Omental fat pad (tissue), 4 donors: ENCODE measurements around the gene IFI27L1. TPM values are rescaled to one million over a fixed set of nuclear protein-coding genes. Genes with fewer than 3 reads are reported as not detected.

Experiments
- ATAC-seq: fragments of 150-250 bp; one replicate; pipeline ENCODE4 v1.9.1; 2016; ENCODE audit warnings: mild to moderate bottlenecking, moderate library complexity; ENCODE audit not compliant: low FRiP score
- DNase-seq: peaks from one replicate; pipeline ENCODE4 v3.0.0-alpha.2; 2019; ENCODE audit warnings: low spot score
- total RNA-seq, 4 donors: library from RNA; depleted of rRNA; stranded (reverse); fragments of >200 nt; gene quantifications; one replicate each; pipeline ENCODE4 v1.1.0, GENCODE V29; 2016
- TF ChIP-seq, protein P1 (sequence below), 3 donors: fragments of 450-650 bp; IDR thresholded peaks; one replicate each; pipeline ENCODE4 v1.5.1; 2016 to 2017; ENCODE audit warnings: antibody characterized with exemption in 3 of 3, mild to moderate bottlenecking in 3 of 3, moderate library complexity in 2 of 3

The IFI27L1 gene
- total RNA-seq, 4 donors from 2014 or later, result 9.2 to 28.6 (median 13.1) TPM

GRCh38 chr14:94052662-94053061 lies 28.4 kb upstream of the IFI27L1 start:
- no peak for ATAC-seq
- TF ChIP-seq, protein P1, sequence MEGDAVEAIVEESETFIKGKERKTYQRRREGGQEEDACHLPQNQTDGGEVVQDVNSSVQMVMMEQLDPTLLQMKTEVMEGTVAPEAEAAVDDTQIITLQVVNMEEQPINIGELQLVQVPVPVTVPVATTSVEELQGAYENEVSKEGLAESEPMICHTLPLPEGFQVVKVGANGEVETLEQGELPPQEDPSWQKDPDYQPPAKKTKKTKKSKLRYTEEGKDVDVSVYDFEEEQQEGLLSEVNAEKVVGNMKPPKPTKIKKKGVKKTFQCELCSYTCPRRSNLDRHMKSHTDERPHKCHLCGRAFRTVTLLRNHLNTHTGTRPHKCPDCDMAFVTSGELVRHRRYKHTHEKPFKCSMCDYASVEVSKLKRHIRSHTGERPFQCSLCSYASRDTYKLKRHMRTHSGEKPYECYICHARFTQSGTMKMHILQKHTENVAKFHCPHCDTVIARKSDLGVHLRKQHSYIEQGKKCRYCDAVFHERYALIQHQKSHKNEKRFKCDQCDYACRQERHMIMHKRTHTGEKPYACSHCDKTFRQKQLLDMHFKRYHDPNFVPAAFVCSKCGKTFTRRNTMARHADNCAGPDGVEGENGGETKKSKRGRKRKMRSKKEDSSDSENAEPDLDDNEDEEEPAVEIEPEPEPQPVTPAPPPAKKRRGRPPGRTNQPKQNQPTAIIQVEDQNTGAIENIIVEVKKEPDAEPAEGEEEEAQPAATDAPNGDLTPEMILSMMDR (IDR thresholded peaks at IDR 0.05), result no peak
- no peak for DNase-seq

DNA sequence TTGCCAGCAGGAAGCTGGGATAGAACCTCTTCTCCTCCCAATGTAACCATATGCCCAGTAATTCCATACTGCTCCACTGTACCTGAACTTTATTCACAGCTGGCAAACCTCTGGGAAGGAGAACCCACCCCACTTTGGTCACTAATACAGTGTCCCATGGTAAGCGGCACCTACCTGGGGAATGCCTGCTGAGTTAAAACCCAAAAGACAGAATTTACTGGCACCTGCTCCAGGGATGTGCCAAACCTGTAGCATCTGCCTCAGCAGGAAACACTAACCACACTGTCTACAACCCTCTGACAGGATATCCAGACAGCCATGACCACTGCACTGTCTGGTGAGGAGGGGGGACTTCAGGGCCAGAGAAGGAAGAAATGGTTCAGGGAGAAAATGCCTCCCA lies 26.7 kb upstream of the IFI27L1 start:
- ATAC-seq (no peak), DNase-seq (no peak)
- TF ChIP-seq, protein P1 (IDR thresholded peaks at IDR 0.05), result no peak

GRCh38 chr14:94054936-94055335 lies 26.2 kb upstream of the IFI27L1 start:
- no peak for ATAC-seq
- no peak for DNase-seq
- TF ChIP-seq, protein P1 (IDR thresholded peaks at IDR 0.05), result no peak

GRCh38 chr14:94056579-94057308 lies 24.4 kb upstream of the IFI27L1 start:
- TF ChIP-seq, protein P1 (IDR thresholded peaks at IDR 0.05), result no peak
- DNase-seq (no peak), ATAC-seq (no peak)

DNA sequence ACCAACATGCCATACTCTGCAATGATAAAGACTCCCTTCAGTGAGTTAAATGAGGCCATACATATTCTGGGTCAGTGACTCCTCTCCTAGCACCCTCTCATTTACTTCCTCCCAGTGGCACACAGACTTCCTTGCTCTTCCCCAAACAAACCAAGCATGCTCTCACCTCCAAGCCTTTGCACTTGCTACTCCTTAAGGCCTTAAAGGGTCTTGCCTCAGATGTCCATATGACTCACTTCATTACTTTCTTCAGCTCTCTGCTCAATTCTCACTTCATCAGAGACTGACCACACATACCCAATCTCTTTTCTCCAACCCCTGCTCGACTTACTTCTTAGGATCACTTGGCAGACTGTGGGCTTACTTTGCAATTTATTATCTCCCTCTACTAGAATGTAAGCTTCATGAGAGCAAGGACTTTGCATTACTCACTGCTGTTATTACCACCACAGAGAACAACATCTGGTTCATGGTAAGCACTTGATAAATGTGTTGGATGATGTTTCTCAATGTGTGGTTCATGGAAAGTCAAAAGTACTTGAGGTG lies 22.9 kb upstream of the IFI27L1 start:
- no peak for ATAC-seq
- DNase-seq, result no peak
- TF ChIP-seq, protein P1 (IDR thresholded peaks at IDR 0.05), result no peak

GRCh38 chr14:94058674-94059138 lies 22.4 kb upstream of the IFI27L1 start:
- TF ChIP-seq, protein P1 (IDR thresholded peaks at IDR 0.05), result no peak
- no peak for DNase-seq
- no peak for ATAC-seq

- no peak for DNase-seq
- TF ChIP-seq, protein P1 (IDR thresholded peaks at IDR 0.05), result no peak
- ATAC-seq, result no peak
Measured at GRCh38 chr14:94059998-94060397, 21.1 kb upstream of the IFI27L1 start.
